ENCODE results near the gene THOP1. TPM values are rescaled to one million over a fixed set of nuclear protein-coding genes. Genes with fewer than 3 reads are reported as not detected.
"Not testable (repeated sequence)": the region's sequence is repeated elsewhere in the genome, so short reads cannot be mapped to it uniquely, and the experiment has no call there.

Gene THOP1
- total RNA-seq, 1 experiment from 2014 or later = 74.8 TPM

GRCh38 chr19:2782936-2783780 lies 2.1 kb upstream of the THOP1 start, which contains the start of gene SGTA:
SGTA (minus strand) TSS chr19:2783273; CDS start chr19:2769068, 14,205 bp downstream.
- peak; percentile 99 for DNase-seq (ENCODE audit: low spot score)

- DNase-seq (ENCODE audit: low spot score) = no peak
These were observed 1.5 kb upstream of the THOP1 start for GRCh38 chr19:2783781-2784145.

GRCh38 chr19:2787115-2787514 lies 1.8 kb downstream of the THOP1 start:
- no peak for DNase-seq (ENCODE audit: low spot score)

GRCh38 chr19:2788237-2788636 lies 2.9 kb downstream of the THOP1 start:
- no peak for DNase-seq (ENCODE audit: low spot score)

GRCh38 chr19:2790194-2790556 lies 4.9 kb downstream of the THOP1 start:
- no peak for DNase-seq (ENCODE audit: low spot score)

- no peak for DNase-seq (ENCODE audit: low spot score)
These were observed 5.4 kb downstream of the THOP1 start for GRCh38 chr19:2790557-2791271.

GRCh38 chr19:2791440-2791839 lies 6.1 kb downstream of the THOP1 start:
- DNase-seq (ENCODE audit: low spot score) = no peak

GRCh38 chr19:2791876-2792275 lies 6.6 kb downstream of the THOP1 start:
- DNase-seq (ENCODE audit: low spot score) = no peak

- not testable (repeated sequence) for DNase-seq (ENCODE audit: low spot score)
These were observed 7.4 kb downstream of the THOP1 start for GRCh38 chr19:2792666-2793065.

GRCh38 chr19:2793126-2793525 lies 7.8 kb downstream of the THOP1 start:
- DNase-seq (ENCODE audit: low spot score) = no peak

- DNase-seq (ENCODE audit: low spot score) = no peak
These were observed 8.3 kb downstream of the THOP1 start for GRCh38 chr19:2793577-2793976.

GRCh38 chr19:2795827-2796658 lies 10.7 kb downstream of the THOP1 start:
- no peak for DNase-seq (ENCODE audit: low spot score)

GRCh38 chr19:2796659-2797266 lies 11.5 kb downstream of the THOP1 start:
- no peak for DNase-seq (ENCODE audit: low spot score)

- no peak for DNase-seq (ENCODE audit: low spot score)
These were observed 12.0 kb downstream of the THOP1 start for GRCh38 chr19:2797280-2797679.

GRCh38 chr19:2798158-2798685 lies 12.9 kb downstream of the THOP1 start:
- no peak for DNase-seq (ENCODE audit: low spot score)

- DNase-seq (ENCODE audit: low spot score) = no peak
These were observed 13.4 kb downstream of the THOP1 start for GRCh38 chr19:2798733-2799132.

GRCh38 chr19:2799273-2800020 lies 14.1 kb downstream of the THOP1 start:
- no peak for DNase-seq (ENCODE audit: low spot score)

GRCh38 chr19:2800506-2800905 lies 15.2 kb downstream of the THOP1 start:
- no peak for DNase-seq (ENCODE audit: low spot score)

GRCh38 chr19:2802826-2803225 lies 17.5 kb downstream of the THOP1 start:
- no peak for DNase-seq (ENCODE audit: low spot score)

GRCh38 chr19:2803486-2804155 lies 18.3 kb downstream of the THOP1 start:
- no peak for DNase-seq (ENCODE audit: low spot score)
